CD4-positive, alpha-beta T cell treated with Interleukin-17A for 4 hours (primary cell): ENCODE data around the gene LPP.

ENCODE experiments used
- DNase-seq: peaks from one replicate; pipeline ENCODE4 v3.0.0-alpha.2; 2020; ENCODE audit warnings: mixed read lengths

The LPP gene

GRCh38 chr3:188339410-188340295, 185.7 kb downstream of the LPP start:
- DNase-seq = no peak

DNA sequence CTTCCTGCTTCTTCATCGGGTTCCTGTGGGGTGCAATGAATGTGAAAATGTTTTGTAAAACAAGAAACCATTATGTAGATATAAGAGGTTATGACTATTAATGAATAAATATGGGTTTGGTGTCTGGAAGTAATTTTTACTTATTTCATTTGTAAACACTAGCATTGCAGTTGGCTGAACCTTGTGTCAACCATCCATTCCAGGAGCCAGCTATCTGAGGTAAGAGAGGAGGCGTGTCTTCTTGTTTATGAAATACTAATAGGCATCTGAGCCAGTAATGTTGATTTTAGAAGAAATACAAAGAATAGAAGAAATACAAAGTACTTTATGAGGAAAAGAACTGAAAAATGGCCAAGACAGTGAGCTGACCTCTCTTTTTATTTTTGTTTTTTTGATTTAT, 187.5 kb downstream of the LPP start:
- no peak for DNase-seq

GRCh38 chr3:188342991-188343732, 189.2 kb downstream of the LPP start:
- no peak for DNase-seq

- DNase-seq = no peak
Measured at GRCh38 chr3:188343894-188344293, 189.9 kb downstream of the LPP start.

- no peak for DNase-seq
Measured at GRCh38 chr3:188345223-188345622, 191.3 kb downstream of the LPP start.

DNA sequence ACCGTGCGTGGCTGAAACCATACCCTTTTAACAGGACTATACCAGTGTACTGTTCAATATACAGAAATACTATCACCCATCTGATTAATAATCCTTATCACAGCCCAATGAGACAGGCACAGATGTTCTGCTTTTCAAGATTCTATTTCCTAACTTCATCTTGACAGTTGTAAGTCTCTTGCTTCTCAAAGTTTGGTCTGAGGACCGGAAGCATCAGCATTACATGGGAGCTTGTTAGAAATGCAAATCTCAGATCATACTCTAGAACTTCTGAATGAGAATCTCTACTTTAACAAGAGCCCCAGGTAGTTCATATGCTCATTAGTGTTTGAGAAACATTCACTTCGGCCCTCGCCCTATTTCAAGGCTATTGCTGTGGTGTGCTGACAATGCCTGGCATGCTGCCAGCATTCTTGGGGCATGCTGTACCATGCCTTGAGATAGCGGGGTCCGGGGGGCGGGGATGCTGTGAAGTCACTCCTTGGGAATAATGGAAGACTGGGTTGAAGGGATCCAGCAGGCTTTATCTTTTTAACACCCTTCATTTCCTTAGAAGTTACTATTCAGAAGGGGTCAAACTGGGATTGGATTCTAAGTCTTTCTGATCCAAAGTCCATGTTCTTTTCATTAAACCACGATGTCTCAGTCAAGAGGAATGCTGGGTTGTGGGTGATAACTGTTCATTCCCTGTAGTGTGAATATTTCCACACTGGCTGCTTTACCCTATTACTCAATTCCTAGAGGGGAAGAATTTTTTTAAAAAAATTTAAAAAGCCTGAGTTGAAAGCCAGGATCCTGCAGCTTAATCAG, 194.7 kb downstream of the LPP start:
- DNase-seq = no peak

DNA sequence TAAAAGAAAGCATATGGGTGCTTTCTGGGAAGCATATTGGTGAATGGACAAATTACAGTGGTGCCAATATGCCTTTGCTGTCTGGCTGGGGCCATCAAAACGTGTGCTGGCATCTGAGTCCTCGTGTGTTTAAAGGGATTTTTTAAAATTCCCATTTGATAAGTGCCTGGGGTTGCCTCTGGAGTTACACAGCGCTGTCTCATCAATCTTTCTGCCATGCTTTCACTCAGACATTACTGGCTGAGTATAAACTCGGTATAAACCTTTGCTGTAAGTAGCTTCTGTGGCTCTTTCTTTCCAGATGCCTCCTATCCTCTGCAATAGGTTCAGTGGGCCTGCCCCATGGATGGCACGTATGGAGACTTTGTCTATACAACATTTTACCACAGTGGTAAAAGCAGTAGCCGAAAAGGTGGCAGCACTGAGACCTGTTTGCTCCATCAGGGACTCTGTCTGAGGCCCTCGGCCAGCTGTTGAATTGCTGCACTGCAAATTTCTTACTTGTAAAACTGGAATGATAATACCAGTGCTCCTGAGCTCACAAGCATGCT, 195.5 kb downstream of the LPP start:
- DNase-seq = no peak

GRCh38 chr3:188349933-188350332, 196.0 kb downstream of the LPP start:
- no peak for DNase-seq

DNA sequence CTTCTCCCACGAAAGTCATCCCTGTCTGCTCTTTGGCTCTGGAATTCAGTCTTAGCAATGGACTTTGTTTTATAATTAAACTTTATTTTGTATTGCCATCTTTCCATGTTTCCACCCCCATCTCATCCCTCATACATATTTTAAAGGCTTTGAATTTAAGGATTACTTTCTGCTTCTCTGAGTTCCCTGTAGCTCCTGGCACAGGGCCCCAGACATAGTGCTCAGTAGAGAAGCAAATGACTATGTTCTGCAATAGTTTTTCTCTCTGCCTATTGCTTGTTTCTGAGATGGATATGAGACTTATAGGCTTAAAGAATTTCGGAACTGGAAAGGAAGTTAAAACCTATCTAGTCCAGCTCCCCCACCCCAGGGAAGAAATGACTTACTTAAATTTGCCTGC, 197.0 kb downstream of the LPP start:
- no peak for DNase-seq

DNA sequence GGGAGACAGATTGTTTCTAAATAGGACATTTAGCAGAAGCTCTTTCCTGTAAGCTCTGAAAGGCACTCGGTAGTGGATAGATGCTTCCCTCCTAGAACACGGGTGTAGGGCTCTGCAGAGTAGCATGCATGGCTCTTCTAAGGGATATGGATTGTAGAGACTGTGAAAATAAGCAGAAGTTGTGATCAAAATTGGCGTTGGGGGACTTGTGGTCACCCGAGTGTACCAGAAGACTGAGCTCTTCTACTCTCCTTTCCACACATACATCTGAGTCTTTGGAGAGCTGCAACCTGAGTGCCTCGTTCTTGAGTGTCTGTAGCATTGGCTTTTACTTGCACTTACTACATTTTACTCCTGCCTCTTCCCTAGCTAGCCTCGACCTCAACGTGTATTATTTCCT, 197.7 kb downstream of the LPP start:
- no peak for DNase-seq

- no peak for DNase-seq
Measured at GRCh38 chr3:188352196-188352927, 198.4 kb downstream of the LPP start.

DNA sequence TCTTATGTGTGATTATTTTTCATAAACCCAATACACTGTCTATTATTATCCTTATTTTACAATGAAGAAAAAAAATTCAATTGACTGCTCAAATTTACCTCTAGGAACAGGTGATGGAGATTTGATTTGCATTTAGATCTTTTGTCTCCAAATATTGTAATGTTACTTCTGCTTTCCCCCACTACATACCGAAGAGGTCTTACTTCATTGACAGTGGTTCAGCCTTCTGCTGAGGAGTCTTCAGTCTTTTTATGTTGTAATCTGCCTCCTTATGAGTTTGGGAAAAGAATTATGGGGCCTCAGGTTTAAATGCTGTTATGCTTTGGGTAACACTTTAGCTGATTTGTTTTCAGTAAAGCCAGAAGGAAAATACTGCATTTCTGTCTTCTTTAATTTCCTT, 199.5 kb downstream of the LPP start:
- DNase-seq = no peak

DNA sequence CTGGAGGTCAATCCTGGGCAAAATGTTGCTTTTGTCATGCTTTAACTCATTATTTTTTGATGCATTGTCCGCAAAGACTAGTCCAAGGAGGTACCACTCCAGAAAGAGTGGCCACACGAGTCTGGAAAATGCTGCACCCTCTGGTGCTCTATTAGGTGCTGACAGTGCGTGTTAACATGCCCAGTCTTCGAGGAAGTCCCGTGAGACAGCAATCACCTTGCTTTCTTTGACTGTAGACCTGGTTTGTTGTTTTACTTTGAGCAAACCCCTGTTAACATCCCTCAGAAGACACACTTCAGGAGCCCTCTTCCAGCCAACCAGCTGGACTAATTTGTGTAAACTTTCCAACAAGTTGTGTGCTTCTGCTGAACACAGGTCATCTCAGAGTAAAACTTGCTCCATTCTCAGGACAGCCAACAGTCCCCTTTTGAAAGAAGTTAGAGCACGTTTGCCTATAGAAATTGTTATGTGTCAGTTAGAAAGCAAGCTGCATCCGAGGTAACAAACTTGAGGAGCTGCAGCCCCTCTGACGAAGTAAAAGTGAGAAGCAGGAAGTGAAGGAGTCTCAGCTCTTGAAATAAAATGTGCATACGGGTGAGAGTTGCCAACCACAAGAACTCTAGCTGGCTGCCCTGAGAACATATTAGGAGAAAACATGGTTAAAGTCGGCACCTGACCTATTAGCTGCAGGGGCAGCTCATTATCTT, 205.0 kb downstream of the LPP start:
- DNase-seq = peak; percentile 36

DNA sequence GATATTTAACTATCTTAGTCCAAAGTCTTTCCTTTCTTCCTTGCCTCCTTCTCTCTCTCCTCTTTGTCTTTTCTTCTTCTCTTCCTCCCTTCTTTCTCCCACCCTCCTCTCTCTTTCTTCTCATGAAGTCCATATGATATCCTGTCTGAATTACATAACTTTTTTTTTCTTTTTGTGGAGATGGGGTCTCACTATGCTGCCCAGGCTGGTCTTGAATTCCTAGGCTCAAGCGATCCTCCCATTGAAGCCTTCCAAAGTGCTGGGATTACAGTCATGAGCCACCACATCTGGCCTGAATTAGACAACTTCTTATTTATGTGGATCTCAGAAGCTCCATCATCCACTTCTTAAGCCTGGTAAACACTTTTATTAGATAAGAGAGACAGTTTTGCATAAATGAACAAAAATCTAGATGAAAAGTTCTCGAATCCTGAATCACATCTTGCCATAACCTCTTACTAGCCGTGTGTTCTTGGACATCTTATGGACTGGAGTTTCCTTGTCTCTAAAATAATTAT, 206.5 kb downstream of the LPP start:
- DNase-seq = no peak

DNA sequence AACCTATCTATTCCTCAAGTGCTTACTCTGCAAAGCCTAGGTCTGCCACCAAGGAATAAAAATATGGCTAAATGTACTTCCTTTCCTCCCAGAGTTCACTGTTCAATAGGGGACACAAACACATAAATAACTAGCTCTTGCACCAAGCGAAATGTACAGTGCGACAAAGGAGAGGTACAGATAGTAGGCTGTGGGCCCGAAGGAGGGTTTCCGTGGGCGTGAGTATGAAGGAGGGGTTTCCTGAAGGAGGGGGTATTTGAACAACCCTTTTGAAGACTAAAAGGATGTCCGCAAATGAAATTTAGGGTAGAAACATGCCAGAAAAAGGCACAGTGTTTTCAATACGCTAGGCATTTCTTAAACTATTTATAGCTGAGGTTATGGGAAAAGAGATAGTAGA, 207.9 kb downstream of the LPP start:
- no peak for DNase-seq

GRCh38 chr3:188362405-188362831, 208.5 kb downstream of the LPP start:
- no peak for DNase-seq

- no peak for DNase-seq
Measured at GRCh38 chr3:188365184-188365583, 211.2 kb downstream of the LPP start.

GRCh38 chr3:188365988-188366698, 212.2 kb downstream of the LPP start:
- no peak for DNase-seq

GRCh38 chr3:188367678-188368077, 213.7 kb downstream of the LPP start:
- DNase-seq = no peak

DNA sequence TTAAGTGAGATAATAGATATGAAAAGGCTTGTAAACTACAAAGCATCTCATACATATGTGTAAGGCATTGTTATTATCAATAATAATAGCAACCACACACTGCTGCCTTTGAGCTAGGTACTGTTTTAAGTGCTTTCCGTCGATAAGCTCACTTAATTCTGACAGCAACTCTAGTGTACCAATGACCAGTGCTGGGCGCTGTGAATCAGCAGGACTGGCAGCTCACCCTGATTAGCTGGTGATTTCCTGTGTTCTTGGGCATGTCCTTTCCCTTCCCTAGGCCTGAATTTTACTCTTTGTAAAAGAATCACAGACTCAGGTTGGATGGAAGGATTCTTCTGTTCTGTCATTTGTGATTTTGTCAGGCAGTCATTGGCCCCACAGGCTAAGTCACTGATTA, 215.6 kb downstream of the LPP start:
- DNase-seq = no peak
